COLO829 (cell line): Measurements from ENCODE around the gene BTBD9.

ENCODE experiments used
- DNase-seq: peaks from one replicate; pipeline ENCODE4 v3.0.0; 2012; ENCODE audit warnings: low spot score

BTBD9 gene

GRCh38 chr6:38505826-38506225 lies 133.9 kb downstream of the BTBD9 start:
- DNase-seq, result no peak

GRCh38 chr6:38504996-38505395 lies 134.7 kb downstream of the BTBD9 start:
- DNase-seq, result no peak

- no peak for DNase-seq
Measured at GRCh38 chr6:38503960-38504682, 135.6 kb downstream of the BTBD9 start.

- no peak for DNase-seq
Measured at GRCh38 chr6:38503032-38503773, 136.5 kb downstream of the BTBD9 start.

- no peak for DNase-seq
Measured at GRCh38 chr6:38502423-38502822, 137.3 kb downstream of the BTBD9 start.

- no peak for DNase-seq
Measured at GRCh38 chr6:38501931-38502330, 137.8 kb downstream of the BTBD9 start.

GRCh38 chr6:38499529-38500096 lies 140.1 kb downstream of the BTBD9 start:
- DNase-seq, result no peak

GRCh38 chr6:38498805-38499445 lies 140.8 kb downstream of the BTBD9 start:
- DNase-seq, result no peak

GRCh38 chr6:38498085-38498484 lies 141.6 kb downstream of the BTBD9 start:
- DNase-seq, result no peak

GRCh38 chr6:38497546-38497945 lies 142.2 kb downstream of the BTBD9 start:
- DNase-seq, result peak; percentile 74

GRCh38 chr6:38495922-38496635 lies 143.7 kb downstream of the BTBD9 start:
- DNase-seq, result no peak

GRCh38 chr6:38495518-38495917 lies 144.2 kb downstream of the BTBD9 start:
- DNase-seq, result no peak

GRCh38 chr6:38493931-38494547 lies 145.7 kb downstream of the BTBD9 start:
- DNase-seq, result peak; percentile 23

GRCh38 chr6:38492031-38492430 lies 147.7 kb downstream of the BTBD9 start:
- DNase-seq, result no peak

GRCh38 chr6:38489951-38490350 lies 149.8 kb downstream of the BTBD9 start:
- no peak for DNase-seq

- no peak for DNase-seq
Measured at GRCh38 chr6:38487423-38487822, 152.3 kb downstream of the BTBD9 start.

- DNase-seq, result no peak
Measured at GRCh38 chr6:38485488-38485887, 154.2 kb downstream of the BTBD9 start.

- no peak for DNase-seq
Measured at GRCh38 chr6:38484656-38485055, 155.1 kb downstream of the BTBD9 start.

GRCh38 chr6:38483526-38483925 lies 156.2 kb downstream of the BTBD9 start:
- DNase-seq, result no peak

- DNase-seq, result no peak
Measured at GRCh38 chr6:38482466-38482865, 157.3 kb downstream of the BTBD9 start.

- no peak for DNase-seq
Measured at GRCh38 chr6:38481851-38482250, 157.9 kb downstream of the BTBD9 start.
